Measurements from ENCODE around the gene ZNF541.

ZNF541 gene

GRCh38 chr19:47573071-47574026 lies at the start of gene ZNF541:
Gene ZNF541, minus strand, starts transcription at chr19:47573148. Its CDS starts 17,292 bp downstream, at chr19:47555856.
- H3K36me3 ChIP-seq (ENCODE audit: control insufficient read depth, insufficient read depth, low read length) = no peaks in the 10 kb centered on the region
- H3K4me1 ChIP-seq (ENCODE audit: control insufficient read depth, insufficient read depth, low read length) = no peaks in the 10 kb centered on the region
- H3K4me3 ChIP-seq (ENCODE audit: low read depth, low read length) = no peak within 1 kb of the TSS
- H3K9ac ChIP-seq (ENCODE audit: low read length) = no peak within 1 kb of the TSS
- H3K27ac ChIP-seq (ENCODE audit: low read depth, low read length) = no peak within 1 kb of the TSS
- H3K9me3 ChIP-seq (ENCODE audit: control insufficient read depth, insufficient read depth, low read depth, low read length) = no peaks in the 10 kb centered on the region
- H3K27me3 ChIP-seq (ENCODE audit: control insufficient read depth, insufficient read depth, low read length) = no peaks in the 10 kb centered on the region; the same call in 1 of the 2 replicates

- Histone ChIP-seq H3K4me3 (ENCODE audit: low read depth, low read length) (peak overlapping the region; percentile 7; the same call in 1 of the 2 replicates), H3K4me1 (ENCODE audit: control insufficient read depth, insufficient read depth, low read length) (peaks cover 59% of the 10 kb centered on the region), H3K27me3 (ENCODE audit: control insufficient read depth, insufficient read depth, low read length) (no peaks in the 10 kb centered on the region), H3K9ac (ENCODE audit: low read length) (peak overlapping the region; percentile 8), H3K36me3 (ENCODE audit: control insufficient read depth, insufficient read depth, low read length) (0 out of 2 replicates have a peak, but pooled peaks cover under 1% of the 10 kb centered on the region), H3K27ac (ENCODE audit: low read depth, low read length) (peak overlapping the region; percentile 35), H3K9me3 (ENCODE audit: control insufficient read depth, insufficient read depth, low read depth, low read length) (no peaks in the 10 kb centered on the region)
These were observed 46.8 kb upstream of the ZNF541 start for GRCh38 chr19:47619763-47620162.

GRCh38 chr19:47618771-47619170 lies 45.8 kb upstream of the ZNF541 start:
- Histone ChIP-seq H3K4me1 (ENCODE audit: control insufficient read depth, insufficient read depth, low read length) (peaks cover 56% of the 10 kb centered on the region), H3K4me3 (ENCODE audit: low read depth, low read length) (no peak overlapping the region), H3K9ac (ENCODE audit: low read length) (peak overlapping the region; percentile 4), H3K27me3 (ENCODE audit: control insufficient read depth, insufficient read depth, low read length) (no peaks in the 10 kb centered on the region), H3K9me3 (ENCODE audit: control insufficient read depth, insufficient read depth, low read depth, low read length) (no peaks in the 10 kb centered on the region), H3K27ac (ENCODE audit: low read depth, low read length) (0 out of 2 replicates have a peak overlapping the region, but pooled peaks have one; percentile 25), H3K36me3 (ENCODE audit: control insufficient read depth, insufficient read depth, low read length) (peaks cover 4% of the 10 kb centered on the region; the same call in 1 of the 2 replicates)

GRCh38 chr19:47615714-47616113 lies 42.8 kb upstream of the ZNF541 start:
- peaks cover 64% of the 10 kb centered on the region for H3K4me1 ChIP-seq (ENCODE audit: control insufficient read depth, insufficient read depth, low read length)
- H3K9me3 ChIP-seq (ENCODE audit: control insufficient read depth, insufficient read depth, low read depth, low read length) = no peaks in the 10 kb centered on the region
- H3K4me3 ChIP-seq (ENCODE audit: low read depth, low read length) = no peak overlapping the region
- H3K36me3 ChIP-seq (ENCODE audit: control insufficient read depth, insufficient read depth, low read length) = peaks cover 6% of the 10 kb centered on the region; the same call in 1 of the 2 replicates
- no peak overlapping the region for H3K9ac ChIP-seq (ENCODE audit: low read length)
- H3K27ac ChIP-seq (ENCODE audit: low read depth, low read length) = no peak overlapping the region
- no peaks in the 10 kb centered on the region for H3K27me3 ChIP-seq (ENCODE audit: control insufficient read depth, insufficient read depth, low read length)

- H3K9me3 ChIP-seq (ENCODE audit: control insufficient read depth, insufficient read depth, low read depth, low read length) = no peaks in the 10 kb centered on the region
- peaks cover 63% of the 10 kb centered on the region for H3K4me1 ChIP-seq (ENCODE audit: control insufficient read depth, insufficient read depth, low read length)
- peaks cover 6% of the 10 kb centered on the region; the same call in 1 of the 2 replicates for H3K36me3 ChIP-seq (ENCODE audit: control insufficient read depth, insufficient read depth, low read length)
- H3K27ac ChIP-seq (ENCODE audit: low read depth, low read length) = no peak overlapping the region
- no peak overlapping the region for H3K4me3 ChIP-seq (ENCODE audit: low read depth, low read length)
- H3K9ac ChIP-seq (ENCODE audit: low read length) = no peak overlapping the region
- no peaks in the 10 kb centered on the region for H3K27me3 ChIP-seq (ENCODE audit: control insufficient read depth, insufficient read depth, low read length)
These were observed 42.3 kb upstream of the ZNF541 start for GRCh38 chr19:47615230-47615629.

- H3K9ac ChIP-seq (ENCODE audit: low read length) = no peak overlapping the region
- H3K4me3 ChIP-seq (ENCODE audit: low read depth, low read length) = no peak overlapping the region
- H3K27me3 ChIP-seq (ENCODE audit: control insufficient read depth, insufficient read depth, low read length) = no peaks in the 10 kb centered on the region
- peaks cover 6% of the 10 kb centered on the region; the same call in 1 of the 2 replicates for H3K36me3 ChIP-seq (ENCODE audit: control insufficient read depth, insufficient read depth, low read length)
- H3K9me3 ChIP-seq (ENCODE audit: control insufficient read depth, insufficient read depth, low read depth, low read length) = no peaks in the 10 kb centered on the region
- peaks cover 56% of the 10 kb centered on the region for H3K4me1 ChIP-seq (ENCODE audit: control insufficient read depth, insufficient read depth, low read length)
- H3K27ac ChIP-seq (ENCODE audit: low read depth, low read length) = peak overlapping the region; percentile 87; the same call in 1 of the 2 replicates
These were observed 41.6 kb upstream of the ZNF541 start for GRCh38 chr19:47614559-47614958.

GRCh38 chr19:47614021-47614295 lies 41.0 kb upstream of the ZNF541 start:
- Histone ChIP-seq H3K27me3 (ENCODE audit: control insufficient read depth, insufficient read depth, low read length) (no peaks in the 10 kb centered on the region), H3K9me3 (ENCODE audit: control insufficient read depth, insufficient read depth, low read depth, low read length) (no peaks in the 10 kb centered on the region), H3K4me1 (ENCODE audit: control insufficient read depth, insufficient read depth, low read length) (peaks cover 51% of the 10 kb centered on the region), H3K4me3 (ENCODE audit: low read depth, low read length) (0 out of 2 replicates have a peak overlapping the region, but pooled peaks have one; percentile 25), H3K36me3 (ENCODE audit: control insufficient read depth, insufficient read depth, low read length) (peaks cover 6% of the 10 kb centered on the region; the same call in 1 of the 2 replicates), H3K9ac (ENCODE audit: low read length) (peak overlapping the region; percentile 59), H3K27ac (ENCODE audit: low read depth, low read length) (peak overlapping the region; percentile 87; the same call in 1 of the 2 replicates)

- no peaks in the 10 kb centered on the region for H3K9me3 ChIP-seq (ENCODE audit: control insufficient read depth, insufficient read depth, low read depth, low read length)
- no peaks in the 10 kb centered on the region for H3K27me3 ChIP-seq (ENCODE audit: control insufficient read depth, insufficient read depth, low read length)
- peak overlapping the region; percentile 59 for H3K9ac ChIP-seq (ENCODE audit: low read length)
- H3K4me3 ChIP-seq (ENCODE audit: low read depth, low read length) = peak overlapping the region; percentile 25
- H3K36me3 ChIP-seq (ENCODE audit: control insufficient read depth, insufficient read depth, low read length) = peaks cover 6% of the 10 kb centered on the region
- peaks cover 46% of the 10 kb centered on the region for H3K4me1 ChIP-seq (ENCODE audit: control insufficient read depth, insufficient read depth, low read length)
- H3K27ac ChIP-seq (ENCODE audit: low read depth, low read length) = peak overlapping the region; percentile 87
These were observed 40.4 kb upstream of the ZNF541 start for GRCh38 chr19:47613165-47614020.

GRCh38 chr19:47610902-47611301 lies 38.0 kb upstream of the ZNF541 start:
- Histone ChIP-seq H3K4me3 (ENCODE audit: low read depth, low read length) (peak overlapping the region; percentile 98), H3K27ac (ENCODE audit: low read depth, low read length) (no peak overlapping the region), H3K9ac (ENCODE audit: low read length) (no peak overlapping the region)

GRCh38 chr19:47609906-47610894 lies 37.3 kb upstream of the ZNF541 start:
- H3K27me3 ChIP-seq (ENCODE audit: control insufficient read depth, insufficient read depth, low read length) = no peaks in the 10 kb centered on the region
- H3K36me3 ChIP-seq (ENCODE audit: control insufficient read depth, insufficient read depth, low read length) = peaks cover 8% of the 10 kb centered on the region
- H3K27ac ChIP-seq (ENCODE audit: low read depth, low read length) = peak overlapping the region; percentile 83; the same call in 1 of the 2 replicates
- H3K9ac ChIP-seq (ENCODE audit: low read length) = peak overlapping the region; percentile 78
- H3K4me1 ChIP-seq (ENCODE audit: control insufficient read depth, insufficient read depth, low read length) = peaks cover 30% of the 10 kb centered on the region
- no peaks in the 10 kb centered on the region for H3K9me3 ChIP-seq (ENCODE audit: control insufficient read depth, insufficient read depth, low read depth, low read length)
- peak overlapping the region; percentile 98 for H3K4me3 ChIP-seq (ENCODE audit: low read depth, low read length)

More at GRCh38 chr19:47610902-47611301, 38.0 kb upstream of the ZNF541 start:
- Histone ChIP-seq H3K9me3 (ENCODE audit: control insufficient read depth, insufficient read depth, low read depth, low read length) (no peaks in the 10 kb centered on the region), H3K4me1 (ENCODE audit: control insufficient read depth, insufficient read depth, low read length) (peaks cover 34% of the 10 kb centered on the region), H3K27me3 (ENCODE audit: control insufficient read depth, insufficient read depth, low read length) (no peaks in the 10 kb centered on the region), H3K36me3 (ENCODE audit: control insufficient read depth, insufficient read depth, low read length) (peaks cover 8% of the 10 kb centered on the region)

Data from HUES6 (cell line).